Glomerular endothelial cell (primary cell): ENCODE measurements around the gene ADD2. TPM values are rescaled to one million over a fixed set of nuclear protein-coding genes. Genes with fewer than 3 reads are reported as not detected.
"Not testable (repeated sequence)": the region's sequence is repeated elsewhere in the genome, so short reads cannot be mapped to it uniquely, and the experiment has no call there.

Experiments
- DNase-seq: peaks from one replicate; pipeline ENCODE4 v3.0.0-alpha.2; 2011; ENCODE audit warnings: low read depth, low spot score; ENCODE audit errors: extremely low read depth
- total RNA-seq: library from RNA; depleted of rRNA; stranded (reverse); fragments of >200 nt; gene quantifications from 2 replicates; pipeline ENCODE4 v1.2.3, GENCODE V29; 2015

Gene ADD2, protein sequence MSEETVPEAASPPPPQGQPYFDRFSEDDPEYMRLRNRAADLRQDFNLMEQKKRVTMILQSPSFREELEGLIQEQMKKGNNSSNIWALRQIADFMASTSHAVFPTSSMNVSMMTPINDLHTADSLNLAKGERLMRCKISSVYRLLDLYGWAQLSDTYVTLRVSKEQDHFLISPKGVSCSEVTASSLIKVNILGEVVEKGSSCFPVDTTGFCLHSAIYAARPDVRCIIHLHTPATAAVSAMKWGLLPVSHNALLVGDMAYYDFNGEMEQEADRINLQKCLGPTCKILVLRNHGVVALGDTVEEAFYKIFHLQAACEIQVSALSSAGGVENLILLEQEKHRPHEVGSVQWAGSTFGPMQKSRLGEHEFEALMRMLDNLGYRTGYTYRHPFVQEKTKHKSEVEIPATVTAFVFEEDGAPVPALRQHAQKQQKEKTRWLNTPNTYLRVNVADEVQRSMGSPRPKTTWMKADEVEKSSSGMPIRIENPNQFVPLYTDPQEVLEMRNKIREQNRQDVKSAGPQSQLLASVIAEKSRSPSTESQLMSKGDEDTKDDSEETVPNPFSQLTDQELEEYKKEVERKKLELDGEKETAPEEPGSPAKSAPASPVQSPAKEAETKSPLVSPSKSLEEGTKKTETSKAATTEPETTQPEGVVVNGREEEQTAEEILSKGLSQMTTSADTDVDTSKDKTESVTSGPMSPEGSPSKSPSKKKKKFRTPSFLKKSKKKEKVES
- total RNA-seq, result 0.47 and 0.68 TPM in 2 replicates

GRCh38 chr2:70767699-70768589 lies at the start of gene ADD2:
Gene ADD2, minus strand, starts transcription at chr2:70768200. Its CDS starts 61,792 bp downstream, at chr2:70706408.
- no peak for DNase-seq

DNA sequence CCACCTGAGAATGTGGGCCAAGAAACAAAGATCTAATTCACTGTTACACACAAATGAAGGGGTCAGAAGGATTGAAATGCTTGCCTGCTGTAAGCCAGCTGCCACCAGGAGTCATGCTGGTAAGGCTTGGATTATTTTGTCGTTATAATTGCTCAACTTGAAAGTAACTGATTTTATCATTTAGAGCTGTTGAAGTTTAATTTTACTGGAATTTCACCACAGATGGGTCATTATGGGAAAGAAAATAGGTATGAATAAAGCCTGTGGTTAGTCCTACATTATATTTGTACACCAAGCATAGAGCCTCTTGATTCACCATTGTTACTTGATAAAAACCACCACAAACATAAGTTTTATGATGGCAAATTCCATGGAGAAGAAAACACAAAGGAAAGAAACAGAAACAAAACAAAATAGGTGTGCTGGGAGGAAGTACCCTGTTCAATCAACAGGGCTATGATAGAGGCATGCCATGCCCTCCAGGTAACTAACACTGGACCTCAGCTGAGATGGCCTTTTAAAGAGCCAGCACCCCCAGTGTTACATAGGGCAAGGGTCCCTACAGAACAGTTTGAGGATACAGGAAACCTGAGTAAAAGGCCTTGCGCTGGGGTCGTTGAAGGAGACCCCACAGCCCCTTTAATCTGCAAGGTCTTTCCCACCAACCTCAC lies 49.4 kb upstream of the ADD2 start:
- no peak for DNase-seq

- DNase-seq, result no peak
These were observed 48.7 kb upstream of the ADD2 start for GRCh38 chr2:70816726-70817125.

- DNase-seq, result no peak
These were observed 41.3 kb upstream of the ADD2 start for GRCh38 chr2:70808983-70809958.

DNA sequence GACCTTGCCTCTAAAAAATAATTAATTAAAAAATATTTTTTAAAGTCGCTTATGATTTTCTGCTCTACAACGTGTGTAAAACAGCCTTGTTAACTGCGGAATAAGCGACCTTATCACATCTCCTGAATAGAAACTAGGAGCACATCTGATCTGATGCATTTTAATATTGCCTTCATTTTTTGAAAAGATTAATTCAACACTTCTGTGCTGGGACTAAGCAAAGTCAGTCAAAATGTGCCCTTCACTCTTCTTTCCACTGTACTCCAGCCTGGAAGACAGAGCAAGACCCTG lies 39.8 kb upstream of the ADD2 start:
- DNase-seq, result no peak

GRCh38 chr2:70807102-70807827 lies 39.3 kb upstream of the ADD2 start:
- DNase-seq, result no peak

DNA sequence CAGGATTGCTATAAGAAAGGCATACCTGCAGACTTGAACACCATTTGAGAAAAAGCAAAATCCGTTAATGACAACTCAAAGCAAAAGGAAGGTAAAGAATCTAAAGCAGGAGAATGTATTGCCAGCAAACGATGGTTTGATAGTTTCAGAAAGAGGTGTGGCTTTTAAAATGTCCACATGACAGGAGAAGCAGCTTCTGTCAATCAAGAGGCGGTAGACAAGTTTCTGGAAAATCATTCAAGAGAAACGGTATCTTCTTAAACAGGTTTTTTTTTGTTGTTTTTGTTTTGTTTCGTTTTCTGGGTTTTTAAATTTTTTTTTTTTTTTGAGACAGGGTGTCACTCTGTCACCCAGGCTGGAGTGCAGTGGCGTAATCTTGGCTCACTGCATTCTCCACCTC lies 38.6 kb upstream of the ADD2 start:
- DNase-seq, result no peak

DNA sequence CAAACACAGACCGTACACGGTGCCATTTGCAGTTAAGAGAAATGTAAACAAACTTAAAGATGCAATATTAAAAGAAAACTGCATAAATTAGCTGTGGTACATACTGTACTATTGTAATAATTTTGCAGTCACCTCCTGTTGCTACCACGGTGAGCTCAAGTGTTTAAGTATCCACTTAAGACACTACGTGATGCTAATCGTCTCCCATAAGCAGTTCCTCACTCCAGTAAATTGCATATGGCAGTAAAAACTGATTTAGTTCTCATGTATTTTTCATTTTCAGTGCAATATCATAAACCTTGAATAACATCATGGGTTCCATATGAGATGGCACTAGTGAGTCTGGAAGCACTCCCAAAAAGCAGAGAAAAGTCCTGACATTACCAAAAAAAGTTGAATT lies 38.0 kb upstream of the ADD2 start:
- no peak for DNase-seq

GRCh38 chr2:70801607-70802263 lies 33.7 kb upstream of the ADD2 start:
- DNase-seq, result no peak

DNA sequence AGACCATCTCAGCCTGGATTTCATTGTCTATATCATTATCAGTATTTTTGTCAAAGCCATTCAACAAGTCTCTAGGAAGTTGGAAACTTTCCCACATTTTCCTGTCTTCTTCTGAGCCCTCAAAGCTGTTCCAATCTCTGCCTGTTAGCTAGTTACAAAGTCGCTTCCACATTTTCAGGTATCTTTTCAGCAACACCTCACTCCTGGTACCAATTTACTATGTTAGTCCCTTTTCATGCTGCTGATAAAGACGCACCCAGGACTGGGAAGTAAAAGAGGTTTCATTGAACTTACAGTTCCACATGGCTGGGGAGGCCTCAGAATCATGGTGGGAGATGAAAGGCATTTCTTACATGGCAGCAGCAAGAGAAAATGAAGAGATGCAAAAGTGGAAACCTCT lies 31.7 kb upstream of the ADD2 start:
- no peak for DNase-seq

DNA sequence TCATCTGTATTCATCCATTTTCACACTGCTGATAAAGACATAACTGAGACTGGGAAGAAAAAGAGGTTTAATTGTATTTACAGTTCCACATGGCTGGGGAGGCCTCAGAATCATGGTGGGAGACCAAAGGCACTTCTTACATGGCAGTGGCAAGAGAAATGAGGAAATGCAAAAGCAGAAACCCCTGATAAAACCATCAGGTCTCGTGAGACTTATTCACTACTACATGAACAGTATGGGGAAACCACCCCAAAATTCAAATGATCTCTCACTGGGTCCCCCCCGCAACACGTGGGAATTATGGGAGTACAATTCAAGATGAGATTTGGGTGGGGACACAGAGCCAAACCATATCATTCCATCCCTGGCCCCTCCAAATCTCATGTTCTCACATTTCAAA lies 30.0 kb upstream of the ADD2 start:
- DNase-seq, result not testable (repeated sequence)

DNA sequence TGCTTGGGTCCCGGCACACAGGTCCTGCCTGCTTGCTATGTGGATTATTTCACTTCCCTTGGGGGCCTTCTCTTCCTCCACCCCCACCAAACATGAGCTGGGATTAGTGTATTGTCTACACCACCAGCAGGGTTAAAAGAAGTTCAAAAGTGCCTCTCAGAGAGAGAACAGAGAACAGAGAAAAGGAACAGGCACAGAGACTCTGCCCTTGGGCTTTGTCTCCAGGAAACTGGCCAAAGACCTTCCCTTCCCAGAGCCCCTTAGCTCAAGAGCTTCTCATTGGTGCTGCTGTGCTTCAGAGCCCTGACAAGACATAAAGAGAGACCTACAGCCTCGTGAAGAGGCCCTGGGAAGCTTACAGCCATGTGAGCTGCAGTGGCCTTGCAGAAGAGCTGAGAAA lies 29.5 kb upstream of the ADD2 start:
- no peak for DNase-seq

DNA sequence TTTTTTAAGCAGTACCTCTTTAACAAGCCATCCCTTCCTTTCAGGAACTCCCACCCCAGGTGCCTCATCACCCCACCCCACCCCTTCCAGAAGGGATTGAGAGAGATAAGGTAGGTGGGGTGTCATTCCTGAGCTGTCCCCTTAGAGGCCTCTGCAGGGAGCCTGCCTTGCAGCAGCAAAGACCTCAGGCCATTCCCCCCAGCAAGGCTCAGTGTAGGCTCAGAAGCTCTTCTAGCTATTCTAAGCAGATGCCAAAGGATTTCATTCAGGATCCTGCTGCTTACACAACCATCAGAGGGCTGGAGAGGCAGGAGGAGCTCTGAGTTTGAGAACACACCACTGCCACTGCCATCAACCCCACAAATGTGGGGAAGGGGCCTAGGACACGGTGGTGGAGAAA lies 28.3 kb upstream of the ADD2 start:
- DNase-seq, result no peak

DNA sequence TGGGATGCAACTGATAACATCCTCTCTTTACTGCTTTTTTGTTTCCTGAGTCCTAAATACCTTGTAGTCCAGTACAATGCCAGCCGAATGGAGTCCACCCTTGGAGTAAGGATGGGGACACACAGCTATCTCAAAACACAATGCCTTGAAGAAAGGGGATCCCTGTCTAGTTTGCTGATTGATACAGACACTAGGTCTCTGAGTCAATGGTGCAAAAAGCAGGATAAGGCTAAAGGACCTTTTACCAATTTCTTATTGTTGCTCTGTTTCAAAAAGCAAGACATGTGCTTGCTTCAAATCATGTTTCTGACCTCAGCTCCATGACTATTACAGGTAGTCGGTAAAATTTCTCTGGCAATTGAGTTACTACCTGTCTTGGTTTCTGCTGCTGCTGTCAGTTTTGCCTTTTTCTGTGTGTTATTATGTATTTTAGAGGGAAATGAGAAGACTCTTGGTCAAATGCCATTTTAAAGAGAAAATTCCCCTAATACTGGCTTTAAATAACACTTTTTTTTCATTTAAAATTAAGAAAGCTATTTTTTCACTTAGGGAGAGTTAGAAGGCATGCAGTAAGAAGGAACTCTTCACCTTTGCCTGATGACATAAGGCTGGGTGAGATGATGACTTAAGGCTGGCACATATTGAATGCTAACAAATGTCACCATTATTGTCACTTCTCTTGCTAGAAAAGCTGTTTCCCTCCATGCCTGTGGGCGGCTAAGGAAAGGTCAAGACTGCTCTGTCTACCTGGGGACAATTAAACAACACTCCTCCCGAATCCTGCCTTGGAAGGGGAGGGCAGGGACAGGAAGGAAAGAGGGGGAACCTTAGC lies 27.4 kb upstream of the ADD2 start:
- DNase-seq, result no peak

DNA sequence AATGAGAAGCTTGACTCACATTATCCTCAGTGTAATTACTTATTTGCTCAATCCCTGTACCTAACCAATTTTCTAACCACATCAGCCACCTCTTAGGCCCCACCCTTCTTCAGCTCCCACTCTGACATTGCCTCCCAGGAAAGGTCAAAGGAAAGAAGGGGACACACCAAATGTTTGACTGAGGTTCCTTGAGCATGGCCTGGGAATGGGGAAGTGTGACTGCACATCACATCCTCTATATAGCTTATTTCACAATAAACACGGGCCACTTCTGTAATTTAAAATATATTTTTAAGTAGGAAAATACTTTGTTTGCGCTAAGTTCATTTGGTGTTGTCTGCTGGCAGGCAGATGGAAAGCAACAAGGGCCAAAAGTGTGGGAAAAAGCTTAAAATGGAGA lies 25.4 kb upstream of the ADD2 start:
- DNase-seq, result no peak

GRCh38 chr2:70790136-70790828 lies 22.3 kb upstream of the ADD2 start, which contains the start of gene FIGLA:
Gene FIGLA, minus strand, starts transcription at chr2:70790643. Its CDS starts 5 bp downstream, at chr2:70790638.
- DNase-seq, result no peak
